Measurements from ENCODE around the gene MAG. TPM values are rescaled to one million over a fixed set of nuclear protein-coding genes. Genes with fewer than 3 reads are reported as not detected.

Gene MAG
- total and polyA plus RNA-seq, 2 of the 13 experiments (the other 11 are each of a cell fraction or from before 2014, with no cell fraction given): 0.20 to 1.3 TPM

GRCh38 chr19:35269438-35270117, 22.4 kb upstream of the MAG start (continued):
- TF ChIP-seq, protein P1, sequence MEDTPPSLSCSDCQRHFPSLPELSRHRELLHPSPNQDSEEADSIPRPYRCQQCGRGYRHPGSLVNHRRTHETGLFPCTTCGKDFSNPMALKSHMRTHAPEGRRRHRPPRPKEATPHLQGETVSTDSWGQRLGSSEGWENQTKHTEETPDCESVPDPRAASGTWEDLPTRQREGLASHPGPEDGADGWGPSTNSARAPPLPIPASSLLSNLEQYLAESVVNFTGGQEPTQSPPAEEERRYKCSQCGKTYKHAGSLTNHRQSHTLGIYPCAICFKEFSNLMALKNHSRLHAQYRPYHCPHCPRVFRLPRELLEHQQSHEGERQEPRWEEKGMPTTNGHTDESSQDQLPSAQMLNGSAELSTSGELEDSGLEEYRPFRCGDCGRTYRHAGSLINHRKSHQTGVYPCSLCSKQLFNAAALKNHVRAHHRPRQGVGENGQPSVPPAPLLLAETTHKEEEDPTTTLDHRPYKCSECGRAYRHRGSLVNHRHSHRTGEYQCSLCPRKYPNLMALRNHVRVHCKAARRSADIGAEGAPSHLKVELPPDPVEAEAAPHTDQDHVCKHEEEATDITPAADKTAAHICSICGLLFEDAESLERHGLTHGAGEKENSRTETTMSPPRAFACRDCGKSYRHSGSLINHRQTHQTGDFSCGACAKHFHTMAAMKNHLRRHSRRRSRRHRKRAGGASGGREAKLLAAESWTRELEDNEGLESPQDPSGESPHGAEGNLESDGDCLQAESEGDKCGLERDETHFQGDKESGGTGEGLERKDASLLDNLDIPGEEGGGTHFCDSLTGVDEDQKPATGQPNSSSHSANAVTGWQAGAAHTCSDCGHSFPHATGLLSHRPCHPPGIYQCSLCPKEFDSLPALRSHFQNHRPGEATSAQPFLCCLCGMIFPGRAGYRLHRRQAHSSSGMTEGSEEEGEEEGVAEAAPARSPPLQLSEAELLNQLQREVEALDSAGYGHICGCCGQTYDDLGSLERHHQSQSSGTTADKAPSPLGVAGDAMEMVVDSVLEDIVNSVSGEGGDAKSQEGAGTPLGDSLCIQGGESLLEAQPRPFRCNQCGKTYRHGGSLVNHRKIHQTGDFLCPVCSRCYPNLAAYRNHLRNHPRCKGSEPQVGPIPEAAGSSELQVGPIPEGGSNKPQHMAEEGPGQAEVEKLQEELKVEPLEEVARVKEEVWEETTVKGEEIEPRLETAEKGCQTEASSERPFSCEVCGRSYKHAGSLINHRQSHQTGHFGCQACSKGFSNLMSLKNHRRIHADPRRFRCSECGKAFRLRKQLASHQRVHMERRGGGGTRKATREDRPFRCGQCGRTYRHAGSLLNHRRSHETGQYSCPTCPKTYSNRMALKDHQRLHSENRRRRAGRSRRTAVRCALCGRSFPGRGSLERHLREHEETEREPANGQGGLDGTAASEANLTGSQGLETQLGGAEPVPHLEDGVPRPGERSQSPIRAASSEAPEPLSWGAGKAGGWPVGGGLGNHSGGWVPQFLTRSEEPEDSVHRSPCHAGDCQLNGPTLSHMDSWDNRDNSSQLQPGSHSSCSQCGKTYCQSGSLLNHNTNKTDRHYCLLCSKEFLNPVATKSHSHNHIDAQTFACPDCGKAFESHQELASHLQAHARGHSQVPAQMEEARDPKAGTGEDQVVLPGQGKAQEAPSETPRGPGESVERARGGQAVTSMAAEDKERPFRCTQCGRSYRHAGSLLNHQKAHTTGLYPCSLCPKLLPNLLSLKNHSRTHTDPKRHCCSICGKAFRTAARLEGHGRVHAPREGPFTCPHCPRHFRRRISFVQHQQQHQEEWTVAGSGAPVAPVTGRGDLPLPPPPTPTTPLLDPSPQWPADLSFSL (CRISPR knock-in tag; IDR thresholded peaks at IDR 0.05): no peak
- TF ChIP-seq CBX1 (IDR thresholded peaks at IDR 0.05; ENCODE audit: low read depth) (peak; percentile 47), ZFP36 (IDR thresholded peaks at IDR 0.05; ENCODE audit: borderline replicate concordance, low read depth, low read length, partially characterized antibody) (no peak), ZNF563 (CRISPR knock-in tag; IDR thresholded peaks at IDR 0.05) (peak; percentile 44; the same call in 1 of the 2 replicates), ETS1 (CRISPR knock-in tag; IDR thresholded peaks at IDR 0.05) (0 out of 2 replicates have a peak, but pooled peaks have one; percentile 30), GABPB1 (CRISPR knock-in tag; IDR thresholded peaks at IDR 0.05) (peak; percentile 66; the same call in 1 of the 2 replicates), ZNF781 (CRISPR knock-in tag; IDR thresholded peaks at IDR 0.05; ENCODE audit: borderline replicate concordance, not compliant biosample characterization) (no peak), SP5 (CRISPR knock-in tag; IDR thresholded peaks at IDR 0.05; ENCODE audit: borderline replicate concordance, low read depth) (0 out of 2 replicates have a peak, but pooled peaks have one; percentile 3), ESRRA (CRISPR knock-in tag; IDR thresholded peaks at IDR 0.05; ENCODE audit: low read depth) (peak; percentile 39; the same call in 1 of the 2 replicates), SP2 (CRISPR knock-in tag; IDR thresholded peaks at IDR 0.05) (peak; percentile 20; the same call in 1 of the 2 replicates), ZNF747 (CRISPR knock-in tag; IDR thresholded peaks at IDR 0.05; ENCODE audit: borderline replicate concordance) (peak; percentile 67; the same call in 1 of the 2 replicates), TARDBP (CRISPR knock-in tag; IDR thresholded peaks at IDR 0.05) (peak; percentile 67), AGO2 (optimal IDR thresholded peaks at IDR 0.05; ENCODE audit: low read depth, low read length) (peak; percentile 65), MEIS1 (CRISPR knock-in tag; IDR thresholded peaks at IDR 0.05; ENCODE audit: borderline replicate concordance) (0 out of 2 replicates have a peak, but pooled peaks have one; percentile 36)
- TF ChIP-seq, protein P2, sequence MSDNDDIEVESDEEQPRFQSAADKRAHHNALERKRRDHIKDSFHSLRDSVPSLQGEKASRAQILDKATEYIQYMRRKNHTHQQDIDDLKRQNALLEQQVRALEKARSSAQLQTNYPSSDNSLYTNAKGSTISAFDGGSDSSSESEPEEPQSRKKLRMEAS (IDR thresholded peaks at IDR 0.05): peak; percentile 43; the same call in 1 of the 2 replicates
- TF ChIP-seq, protein P3, sequence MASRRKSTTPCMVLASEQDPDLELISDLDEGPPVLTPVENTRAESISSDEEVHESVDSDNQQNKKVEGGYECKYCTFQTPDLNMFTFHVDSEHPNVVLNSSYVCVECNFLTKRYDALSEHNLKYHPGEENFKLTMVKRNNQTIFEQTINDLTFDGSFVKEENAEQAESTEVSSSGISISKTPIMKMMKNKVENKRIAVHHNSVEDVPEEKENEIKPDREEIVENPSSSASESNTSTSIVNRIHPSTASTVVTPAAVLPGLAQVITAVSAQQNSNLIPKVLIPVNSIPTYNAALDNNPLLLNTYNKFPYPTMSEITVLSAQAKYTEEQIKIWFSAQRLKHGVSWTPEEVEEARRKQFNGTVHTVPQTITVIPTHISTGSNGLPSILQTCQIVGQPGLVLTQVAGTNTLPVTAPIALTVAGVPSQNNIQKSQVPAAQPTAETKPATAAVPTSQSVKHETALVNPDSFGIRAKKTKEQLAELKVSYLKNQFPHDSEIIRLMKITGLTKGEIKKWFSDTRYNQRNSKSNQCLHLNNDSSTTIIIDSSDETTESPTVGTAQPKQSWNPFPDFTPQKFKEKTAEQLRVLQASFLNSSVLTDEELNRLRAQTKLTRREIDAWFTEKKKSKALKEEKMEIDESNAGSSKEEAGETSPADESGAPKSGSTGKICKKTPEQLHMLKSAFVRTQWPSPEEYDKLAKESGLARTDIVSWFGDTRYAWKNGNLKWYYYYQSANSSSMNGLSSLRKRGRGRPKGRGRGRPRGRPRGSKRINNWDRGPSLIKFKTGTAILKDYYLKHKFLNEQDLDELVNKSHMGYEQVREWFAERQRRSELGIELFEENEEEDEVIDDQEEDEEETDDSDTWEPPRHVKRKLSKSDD (CRISPR knock-in tag; IDR thresholded peaks at IDR 0.05; ENCODE audit: low read depth): peak; percentile 76; the same call in 1 of the 2 replicates
